ENCODE results near the gene AP1M2. TPM values are rescaled to one million over a fixed set of nuclear protein-coding genes. Genes with fewer than 3 reads are reported as not detected.
"Not testable (repeated sequence)": the region's sequence is repeated elsewhere in the genome, so short reads cannot be mapped to it uniquely, and the experiment has no call there.

AP1M2 gene
- total RNA-seq, 1 donor from 2014 or later, result 13.8 TPM

- peak; percentile 70 for DNase-seq
Observed at GRCh38 chr19:10565028-10565566, 22.0 kb downstream of the AP1M2 start.

GRCh38 chr19:10562609-10563008 is 24.5 kb downstream of the AP1M2 start:
- no peak for DNase-seq

- no peak for DNase-seq
Observed at GRCh38 chr19:10560154-10560553, 27.0 kb downstream of the AP1M2 start.

- DNase-seq, result no peak
Observed at GRCh38 chr19:10557603-10558197, 29.4 kb downstream of the AP1M2 start.

GRCh38 chr19:10555610-10555973 is 31.5 kb downstream of the AP1M2 start:
- no peak for DNase-seq

- DNase-seq, result no peak
Observed at GRCh38 chr19:10554760-10555609, 32.1 kb downstream of the AP1M2 start.

GRCh38 chr19:10553943-10554381 is 33.1 kb downstream of the AP1M2 start:
- DNase-seq, result no peak

- DNase-seq, result no peak
Observed at GRCh38 chr19:10553087-10553667, 33.9 kb downstream of the AP1M2 start.

- no peak for DNase-seq
Observed at GRCh38 chr19:10552510-10553053, 34.5 kb downstream of the AP1M2 start.

GRCh38 chr19:10551698-10552301 is 35.3 kb downstream of the AP1M2 start:
- no peak for DNase-seq

- DNase-seq, result not testable (repeated sequence)
Observed at GRCh38 chr19:10551006-10551405, 36.1 kb downstream of the AP1M2 start.

- no peak for DNase-seq
Observed at GRCh38 chr19:10550336-10550735, 36.8 kb downstream of the AP1M2 start.

GRCh38 chr19:10549733-10550132 is 37.4 kb downstream of the AP1M2 start:
- no peak for DNase-seq

GRCh38 chr19:10548746-10549276 is 38.3 kb downstream of the AP1M2 start:
- DNase-seq, result no peak

GRCh38 chr19:10546817-10547216 is 40.3 kb downstream of the AP1M2 start:
- DNase-seq, result no peak

- no peak for DNase-seq
Observed at GRCh38 chr19:10544753-10545251, 42.3 kb downstream of the AP1M2 start.

GRCh38 chr19:10544242-10544752 is 42.8 kb downstream of the AP1M2 start:
- DNase-seq, result no peak

- DNase-seq, result peak; percentile 88
Observed at GRCh38 chr19:10543420-10544241, 43.5 kb downstream of the AP1M2 start, which contains the start of gene ATG4D. TSS of gene ATG4D (plus strand) at chr19:10543904. CDS start at chr19:10544091, 187 bp downstream.

GRCh38 chr19:10543059-10543419 is 44.1 kb downstream of the AP1M2 start:
- no peak for DNase-seq

- DNase-seq, result not testable (repeated sequence)
Observed at GRCh38 chr19:10539016-10539415, 48.1 kb downstream of the AP1M2 start.
